Heart right ventricle (tissue), 16 donors: Measurements from ENCODE around the gene DLGAP1. TPM values are rescaled to one million over a fixed set of nuclear protein-coding genes. Genes with fewer than 3 reads are reported as not detected.

ENCODE experiments used
- ATAC-seq, 8 donors: fragments of 200-7000 bp; cut with Tn5 transposase; one replicate each; pipeline ENCODE4 v1.9.1; 2020; ENCODE audit warnings: mild to moderate bottlenecking in 8 of 8, moderate library complexity in 8 of 8, moderate number of reproducible peaks in 1 of 8
- DNase-seq, 2 donors: peaks; one replicate each; pipeline ENCODE4 v3.0.0-alpha.2; 2020
- H3K27ac ChIP-seq, 10 donors: fragments of 200-600 bp; sonication (generic) in 2 of 10; one replicate each; pipeline versions ENCODE4 v1.5.0 to v1.8.0; 2020 to 2022; ENCODE audit warnings: mild to moderate bottlenecking in 3 of 10
- H3K27me3 ChIP-seq, 7 donors: fragments of 200-600 bp; one replicate each; pipeline ENCODE4 v1.8.0; 2021 to 2022; ENCODE audit warnings: mild to moderate bottlenecking in 2 of 7
- H3K36me3 ChIP-seq, 9 donors: fragments of 200-600 bp; sonication (generic) in 1 of 9; one replicate each; pipeline versions ENCODE4 v1.5.0 to v1.8.0; 2020 to 2022; ENCODE audit warnings: mild to moderate bottlenecking in 2 of 9
- H3K4me1 ChIP-seq, 9 donors: fragments of 200-600 bp; sonication (generic) in 1 of 9; one replicate each; pipeline versions ENCODE4 v1.5.0 to v1.8.0; 2020 to 2022; ENCODE audit warnings: mild to moderate bottlenecking in 4 of 9
- H3K4me3 ChIP-seq, 10 donors: fragments of 200-600 bp; sonication (generic) in 2 of 10; one replicate each; pipeline versions ENCODE4 v1.5.0 to v1.8.0; 2020 to 2022; ENCODE audit warnings: mild to moderate bottlenecking in 7 of 10, moderate library complexity in 2 of 10
- H3K9me3 ChIP-seq, 11 donors: fragments of 200-600 bp in 10 of 11; sonication (generic) in 2 of 11; one replicate each; pipeline versions ENCODE4 v1.5.0 to v1.8.0; 2013 to 2022; ENCODE audit warnings: mild to moderate bottlenecking in 2 of 11, control low read depth in 1 of 11, moderate library complexity in 1 of 11
- WGBS, 2 donors: extraction: QIAGEN DNeasy Blood & Tissue Kit; methylation state at CpG; one replicate each; pipeline ENCODE4 v1.1.7; 2013; ENCODE audit warnings: inconsistent platforms in 1 of 2; 5-methylcytosine and 5-hydroxymethylcytosine counted together
- intact Hi-C, 10 donors: fragments of 100-400 bp; cut with DNase I; formaldehyde crosslinking; loops; one replicate each; pipeline versions ENCODE4 v1.11.1 to v1.14.2; 2022
- polyA plus RNA-seq, 2 donors: library from polyadenylated mRNA; stranded (reverse); fragments of 200-250 nt; gene quantifications; one replicate each; pipeline ENCODE4 v1.2.3, GENCODE V29; 2013
- total RNA-seq, 10 donors: library from RNA; stranded (reverse); fragmentation: NEBNext Ultra II Directional in 3 of 10; extraction: Animal tissue kit (Norgen Biotek cat#: 25700) in 3 of 10; gene quantifications; one replicate each; pipeline versions ENCODE4 v1.2.1 to v1.2.4, GENCODE V29; 2021 to 2023
- TF ChIP-seq, protein P1 (sequence below), 9 donors: fragments of 200-600 bp; sonication (generic) in 2 of 9; IDR thresholded peaks; one replicate each; pipeline versions ENCODE4 v1.5.0 to v1.8.0; 2021 to 2022; ENCODE audit warnings: antibody characterized with exemption in 9 of 9, mild to moderate bottlenecking in 5 of 9, moderate library complexity in 1 of 9
- donor health status: Arrhythmogenic right ventricular cardiomyopathy.
- donor health status: ischemic (EF 13 %, LVEDD 7.1; RV severe dilation, severe dysfunction).
- donor health status: healthy with polysubstance abuse.
- donor health status: DM: no; HTN: yes; CAD: no.
- donor health status: DM: no; HTN: no; CAD: no.
- donor health status: ischemic (EF 25% LVEDD 6.9; RV normal size, moderate dysfunction).
- donor health status: ischemic (EF 25% LVEDD 5.7; RV mildly dilated, moderate dysfunction).
- donor health status: healthy.
- donor health status: DM: yes; HTN: yes; CAD: no.
- donor health status: Ischemic cardiomyopathy.
- donor health status: ischemic (EF 35%, LVEDD 5.7; RV mildly dilated, moderate dysfunction).
- donor health status: nonischemic (EF 11% LVEDD 7.7; RV severe dilation, severe dysfunction).
- donor health status: DM: yes; HTN: yes; CAD: no.
- donor health status: PGD.
- donor health status: ischemic (EF 29% LVEDD 5.4; RV normal size, mild dysfunction).
- donor health status: nonischemic (EF 23%, LVEDD 6.1; RV moderate dilation, normal function).

DLGAP1 gene
- total and polyA plus RNA-seq, 12 donors: 0.07 to 7.2 (median 1.0) TPM; not detected in 2

DNA sequence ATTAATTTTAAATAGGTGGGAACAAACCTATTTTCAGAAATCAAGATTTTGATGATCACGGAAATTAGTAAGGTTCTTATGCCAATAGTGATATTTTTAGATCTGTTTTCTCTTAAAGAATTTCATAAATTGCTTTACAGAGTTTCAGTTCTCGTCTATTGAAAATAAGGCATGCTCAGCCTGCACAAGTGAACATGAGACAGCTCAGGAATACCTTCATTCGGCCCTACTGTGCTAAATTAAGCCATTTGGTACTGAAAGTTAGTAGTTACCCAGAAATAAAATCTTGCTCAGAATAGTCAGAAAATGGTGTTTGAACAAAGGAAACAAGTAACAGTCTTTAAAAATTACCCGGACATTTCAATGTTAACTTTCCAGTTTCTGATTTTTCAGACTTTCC lies 60.4 kb downstream of the DLGAP1 start:
- 79 to 83% methylated on average over 4 of the region's 4 CpGs for WGBS, 2 donors
- Histone ChIP-seq H3K27ac (no peak overlapping the region), H3K27me3 (no peaks in the 10 kb centered on the region), H3K4me1 (no peaks in the 10 kb centered on the region), H3K4me3 (no peak overlapping the region), H3K9me3 (no peaks in the 10 kb centered on the region), H3K36me3 (no peaks in the 10 kb centered on the region)
- intact Hi-C loops: no loop called here
- ATAC-seq (no peak), DNase-seq (no peak)
- TF ChIP-seq, protein P1, sequence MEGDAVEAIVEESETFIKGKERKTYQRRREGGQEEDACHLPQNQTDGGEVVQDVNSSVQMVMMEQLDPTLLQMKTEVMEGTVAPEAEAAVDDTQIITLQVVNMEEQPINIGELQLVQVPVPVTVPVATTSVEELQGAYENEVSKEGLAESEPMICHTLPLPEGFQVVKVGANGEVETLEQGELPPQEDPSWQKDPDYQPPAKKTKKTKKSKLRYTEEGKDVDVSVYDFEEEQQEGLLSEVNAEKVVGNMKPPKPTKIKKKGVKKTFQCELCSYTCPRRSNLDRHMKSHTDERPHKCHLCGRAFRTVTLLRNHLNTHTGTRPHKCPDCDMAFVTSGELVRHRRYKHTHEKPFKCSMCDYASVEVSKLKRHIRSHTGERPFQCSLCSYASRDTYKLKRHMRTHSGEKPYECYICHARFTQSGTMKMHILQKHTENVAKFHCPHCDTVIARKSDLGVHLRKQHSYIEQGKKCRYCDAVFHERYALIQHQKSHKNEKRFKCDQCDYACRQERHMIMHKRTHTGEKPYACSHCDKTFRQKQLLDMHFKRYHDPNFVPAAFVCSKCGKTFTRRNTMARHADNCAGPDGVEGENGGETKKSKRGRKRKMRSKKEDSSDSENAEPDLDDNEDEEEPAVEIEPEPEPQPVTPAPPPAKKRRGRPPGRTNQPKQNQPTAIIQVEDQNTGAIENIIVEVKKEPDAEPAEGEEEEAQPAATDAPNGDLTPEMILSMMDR (IDR thresholded peaks at IDR 0.05): no peak

- 63% methylated on average over 6 of the region's 6 CpGs for WGBS, 2 donors
- TF ChIP-seq, protein P1 (IDR thresholded peaks at IDR 0.05): no peak
- DNase-seq: no peak
These were observed 63.2 kb downstream of the DLGAP1 start for GRCh38 chr18:4391859-4392258.

GRCh38 chr18:4385876-4386275 lies 69.2 kb downstream of the DLGAP1 start:
- Histone ChIP-seq H3K9me3 (no peaks in the 10 kb centered on the region), H3K27ac (no peak overlapping the region), H3K27me3 (no peaks in the 10 kb centered on the region), H3K36me3 (no peaks in the 10 kb centered on the region), H3K4me3 (no peak overlapping the region), H3K4me1 (no peaks in the 10 kb centered on the region)
- ATAC-seq (no peak), DNase-seq (no peak)
- WGBS, 2 donors: 54 to 57% methylated on average over 3 of the region's 3 CpGs
- intact Hi-C loops: loop anchor here in 1 of 10 donors (10.0 kb wide), 1 partner anchor 59 kb away; no protein-coding TSS in a partner anchor
- TF ChIP-seq, protein P1 (IDR thresholded peaks at IDR 0.05): no peak

More at GRCh38 chr18:4391859-4392258, 63.2 kb downstream of the DLGAP1 start:
- intact Hi-C loops: no loop called here
- Histone ChIP-seq H3K4me1 (no peaks in the 10 kb centered on the region), H3K27ac (no peak overlapping the region), H3K36me3 (no peaks in the 10 kb centered on the region), H3K4me3 (no peak overlapping the region), H3K9me3 (no peaks in the 10 kb centered on the region), H3K27me3 (no peaks in the 10 kb centered on the region)
- no peak for ATAC-seq

DNA sequence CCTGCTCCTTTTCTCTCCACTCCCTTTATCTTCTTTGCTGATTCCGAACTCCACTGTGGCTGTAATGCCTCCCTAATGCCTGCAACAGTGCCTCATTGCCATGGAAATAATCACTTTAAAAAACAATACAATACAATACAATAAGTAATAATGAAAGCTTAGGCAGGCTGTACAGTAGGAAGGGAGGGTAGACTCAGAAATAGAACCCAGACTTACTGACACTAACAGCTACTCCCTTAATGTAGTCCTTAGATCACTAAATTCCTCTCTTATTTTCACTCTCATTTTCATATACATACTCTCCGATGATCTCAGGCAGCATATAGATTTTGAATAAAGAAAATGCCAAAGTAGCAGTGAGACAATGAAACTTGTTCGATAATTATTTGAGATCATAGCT lies 70.2 kb downstream of the DLGAP1 start:
- TF ChIP-seq, protein P1 (IDR thresholded peaks at IDR 0.05): no peak
- Histone ChIP-seq H3K36me3 (no peaks in the 10 kb centered on the region), H3K4me3 (no peak overlapping the region), H3K9me3 (no peaks in the 10 kb centered on the region), H3K27ac (no peak overlapping the region), H3K27me3 (no peaks in the 10 kb centered on the region), H3K4me1 (no peaks in the 10 kb centered on the region)
- WGBS, 2 donors: 7 to 8% methylated on average over 3 of the region's 3 CpGs
- intact Hi-C loops: loop anchor here in 1 of 10 donors (10.0 kb wide), 1 partner anchor 60 kb away; no protein-coding TSS in a partner anchor
- ATAC-seq (no peak), DNase-seq (no peak)
